Progenitor cell of endocrine pancreas (in vitro differentiated cells): Measurements from ENCODE around the gene SPATA31A3. TPM values are rescaled to one million over a fixed set of nuclear protein-coding genes. Genes with fewer than 3 reads are reported as not detected.
"Not testable (repeated sequence)": the region's sequence is repeated elsewhere in the genome, so short reads cannot be mapped to it uniquely, and the experiment has no call there.

Experiments
- DNase-seq: peaks from one replicate; pipeline ENCODE4 v3.0.0; 2021; ENCODE audit warnings: low spot score; ENCODE audit not compliant: unreplicated experiment
- H3K27ac Mint-ChIP-seq: 2 replicates; pipeline ENCODE4 v1.8.0; 2021; ENCODE audit warnings: mild to moderate bottlenecking, moderate library complexity, mixed read lengths
- H3K27me3 Mint-ChIP-seq: 2 replicates; pipeline ENCODE4 v1.8.0; 2021; ENCODE audit warnings: mixed read lengths
- H3K36me3 Mint-ChIP-seq: 2 replicates; pipeline ENCODE4 v1.8.0; 2022; ENCODE audit warnings: mixed read lengths; ENCODE audit not compliant: insufficient read depth
- H3K4me1 Mint-ChIP-seq: 2 replicates; pipeline ENCODE4 v1.8.0; 2021; ENCODE audit warnings: low read depth, mixed read lengths
- H3K4me3 Mint-ChIP-seq: 2 replicates; pipeline ENCODE4 v1.8.0; 2021; ENCODE audit warnings: low read depth, mild to moderate bottlenecking, moderate library complexity, mixed read lengths
- H3K9me3 Mint-ChIP-seq: 2 replicates; pipeline ENCODE4 v1.8.0; 2021; ENCODE audit warnings: low read depth, mixed read lengths
- long read RNA-seq: library from polyadenylated mRNA; unstranded; transcript quantifications from one replicate; pipeline ENCODE4 v2.0.0, GENCODE V29; 2020
- total RNA-seq: library from RNA; stranded (reverse); gene quantifications from 2 replicates; pipeline ENCODE4 v1.2.1, GENCODE V29; 2021

Gene SPATA31A3
- total RNA-seq: not detected in 2 replicates
- long read RNA-seq: 0 reads

DNA sequence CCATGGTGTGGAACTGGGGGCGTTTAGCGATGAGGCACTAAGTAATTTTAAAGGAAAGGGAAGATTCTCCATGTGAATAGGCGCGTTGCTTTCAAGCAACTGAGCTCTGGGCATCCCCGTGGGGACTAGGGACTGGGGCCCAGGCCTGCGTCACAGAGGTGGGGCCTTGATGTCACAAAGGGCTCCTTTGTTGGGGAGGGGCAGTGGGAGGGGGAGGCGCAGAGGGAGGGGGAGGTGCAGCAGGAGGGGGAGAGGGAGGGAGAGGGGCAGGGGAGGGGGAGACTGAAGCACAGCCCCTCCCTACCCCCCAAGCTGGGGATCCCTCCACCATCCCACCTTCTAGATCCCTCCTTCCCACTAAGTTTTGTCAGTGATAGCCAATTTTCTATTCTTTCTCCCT, at the start of gene SPATA31A3:
TSS of gene SPATA31A3 (minus strand) at position 101 of the 400 bp plus-strand sequence. CDS start at position 72, 29 bp downstream.
- H3K9me3 Mint-ChIP-seq, DNase-seq, H3K4me3 Mint-ChIP-seq, H3K4me1 Mint-ChIP-seq, H3K27ac Mint-ChIP-seq, H3K36me3 Mint-ChIP-seq, H3K27me3 Mint-ChIP-seq: not testable (repeated sequence)

DNA sequence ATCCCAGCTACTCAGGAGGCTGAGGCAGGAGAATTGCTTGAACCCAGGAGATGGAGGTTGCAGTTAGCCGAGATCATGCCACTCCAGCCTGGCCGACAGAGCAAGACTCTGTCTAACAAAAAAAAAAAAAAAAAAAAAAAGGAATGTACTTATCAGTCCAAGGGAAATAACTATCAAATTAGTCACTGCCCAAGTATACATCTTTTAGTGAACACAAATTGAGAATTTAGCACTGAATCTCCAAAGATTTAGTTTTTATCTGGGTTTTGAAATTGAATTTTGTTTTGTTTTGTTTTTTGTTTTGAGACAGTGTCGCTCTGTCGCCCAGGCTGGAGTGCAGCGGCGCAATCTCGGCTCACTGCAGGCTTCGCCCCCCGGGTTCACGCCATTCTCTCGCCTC, 39.8 kb downstream of the SPATA31A3 start:
- H3K4me3 Mint-ChIP-seq, H3K9me3 Mint-ChIP-seq, H3K27me3 Mint-ChIP-seq, H3K27ac Mint-ChIP-seq, DNase-seq, H3K36me3 Mint-ChIP-seq, H3K4me1 Mint-ChIP-seq: not testable (repeated sequence)

DNA sequence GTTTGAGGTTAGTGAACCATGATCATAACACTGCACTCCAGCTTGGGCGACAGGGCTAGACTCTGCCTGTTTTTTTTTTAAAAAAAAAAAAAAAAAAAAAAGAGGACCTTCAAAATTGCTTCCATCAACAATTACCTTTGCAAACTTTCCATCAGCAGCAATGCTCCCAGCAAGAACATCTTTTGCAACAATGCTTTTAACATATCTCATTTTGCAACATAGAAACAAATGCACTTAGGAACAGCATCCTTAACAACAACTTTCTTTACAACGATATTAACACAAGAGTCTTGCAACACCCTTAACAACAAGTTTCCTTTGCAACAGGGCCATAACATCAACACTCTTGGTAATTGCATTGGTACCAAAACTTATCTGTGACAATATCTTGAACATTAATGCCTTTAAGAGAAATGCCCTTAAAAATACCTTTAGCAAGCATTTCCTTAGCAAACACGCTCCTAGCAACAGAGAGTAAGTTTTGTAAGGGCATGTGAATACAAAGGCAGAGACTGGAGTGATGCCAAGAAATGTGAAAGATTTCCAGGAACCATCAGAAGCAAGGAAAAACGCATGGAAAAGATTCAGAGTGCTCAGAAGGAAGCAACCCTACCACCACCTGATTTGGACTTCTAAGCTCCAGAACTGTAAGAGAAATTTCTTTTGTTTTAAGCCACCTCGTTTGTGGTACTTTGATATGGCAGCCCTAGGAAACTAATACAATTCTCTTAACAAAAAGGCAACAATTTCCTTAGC, 49.8 kb downstream of the SPATA31A3 start:
- H3K27me3 Mint-ChIP-seq, H3K4me1 Mint-ChIP-seq, H3K36me3 Mint-ChIP-seq, H3K27ac Mint-ChIP-seq, H3K9me3 Mint-ChIP-seq, DNase-seq, H3K4me3 Mint-ChIP-seq: not testable (repeated sequence)

DNA sequence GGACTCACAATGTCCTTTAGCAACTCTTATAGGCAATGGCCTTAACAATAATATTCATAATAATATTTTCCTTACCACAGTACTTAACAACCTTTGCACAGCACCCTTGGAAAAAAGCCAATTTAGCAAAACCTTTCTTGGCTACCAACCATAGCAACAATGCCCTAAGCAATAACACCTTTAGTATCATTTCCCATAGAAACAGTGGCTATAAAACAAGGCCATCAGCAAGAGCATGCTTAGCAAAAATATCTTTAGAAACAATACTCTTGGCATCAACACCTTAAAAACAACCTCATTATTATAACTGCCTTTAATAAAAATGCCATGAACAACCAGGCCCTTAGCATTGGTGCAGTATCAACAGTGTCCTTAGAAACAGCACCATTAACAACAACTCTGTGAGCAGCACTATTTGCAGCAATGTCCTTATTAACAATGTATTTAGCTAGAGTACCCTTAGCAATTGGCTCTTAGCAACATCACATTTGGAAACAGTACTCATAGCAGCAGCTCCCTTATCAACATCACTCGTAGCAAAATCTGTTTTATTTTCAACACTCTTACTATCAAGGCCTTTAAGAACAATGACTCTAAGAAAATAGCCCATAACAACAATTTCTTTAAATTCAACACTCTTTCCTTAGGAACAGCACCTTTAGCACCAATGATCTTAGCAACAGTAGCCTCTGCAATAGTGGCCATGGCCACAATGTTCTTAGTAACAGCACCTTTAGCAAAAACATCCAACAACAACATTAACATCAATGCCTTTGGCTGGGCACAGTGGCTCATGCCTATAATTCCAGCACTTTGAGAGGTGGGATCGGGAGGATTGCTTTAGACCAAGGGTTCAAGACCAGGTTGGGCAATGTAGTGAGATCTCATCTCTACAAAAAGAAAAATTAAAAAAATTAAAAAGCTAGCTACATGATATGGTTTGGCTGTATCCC, 52.2 kb downstream of the SPATA31A3 start:
- H3K27me3 Mint-ChIP-seq, H3K4me1 Mint-ChIP-seq, H3K4me3 Mint-ChIP-seq, H3K27ac Mint-ChIP-seq, H3K9me3 Mint-ChIP-seq, H3K36me3 Mint-ChIP-seq, DNase-seq: not testable (repeated sequence)

DNA sequence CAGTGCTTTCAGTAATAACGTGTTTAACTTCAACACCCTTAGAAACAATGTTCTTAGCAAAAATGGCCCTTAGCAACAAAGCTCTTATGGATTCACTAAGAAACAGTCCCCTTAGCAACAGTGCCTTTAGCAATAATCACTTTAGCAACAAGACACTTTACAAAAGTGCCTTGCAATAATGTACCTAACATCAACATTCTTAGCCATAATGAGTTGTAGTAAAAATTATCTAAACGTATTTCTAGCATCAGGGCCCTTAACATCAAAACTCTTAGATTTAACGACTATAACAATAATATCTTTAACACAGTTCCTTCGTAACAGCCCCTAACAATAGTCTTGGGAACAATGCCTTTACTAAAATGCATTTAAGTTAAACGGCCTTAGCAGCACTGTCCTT, 54.0 kb downstream of the SPATA31A3 start:
- H3K27me3 Mint-ChIP-seq, H3K36me3 Mint-ChIP-seq, H3K4me3 Mint-ChIP-seq, H3K4me1 Mint-ChIP-seq, DNase-seq, H3K9me3 Mint-ChIP-seq, H3K27ac Mint-ChIP-seq: not testable (repeated sequence)

DNA sequence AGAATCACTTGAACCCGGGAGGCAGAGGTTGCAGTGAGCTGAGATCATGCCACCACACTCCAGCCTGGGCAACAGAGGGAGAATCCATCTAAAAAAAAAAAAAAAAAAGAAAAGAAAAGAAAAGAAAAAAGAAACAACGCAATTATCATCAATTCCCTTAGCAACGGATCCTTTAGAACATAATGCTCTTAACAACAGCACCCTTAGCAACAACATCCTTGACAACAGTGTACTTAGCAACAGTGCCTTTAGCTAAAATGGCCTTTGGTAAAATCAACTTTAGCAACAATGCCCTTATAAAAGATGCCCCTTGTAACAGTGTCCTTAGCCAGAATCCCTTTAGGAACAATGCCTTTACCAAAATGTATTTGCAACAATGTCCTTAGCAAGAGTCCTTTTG, 54.7 kb downstream of the SPATA31A3 start:
- not testable (repeated sequence) for H3K4me3 Mint-ChIP-seq, H3K9me3 Mint-ChIP-seq, H3K27me3 Mint-ChIP-seq, H3K36me3 Mint-ChIP-seq, DNase-seq, H3K27ac Mint-ChIP-seq, H3K4me1 Mint-ChIP-seq

Other genes with a start within 250 kb of the SPATA31A3 start
- 4.8 and 5.8 TPM in 2 replicates for gene ZNF658, start 91.8 kb downstream of the SPATA31A3 start, total RNA-seq